IMR-90 (cell line): ENCODE data around the gene TIE1. TPM values are rescaled to one million over a fixed set of nuclear protein-coding genes. Genes with fewer than 3 reads are reported as not detected.

Experiments
- ATAC-seq: fragments of 200-7000 bp; cut with Tn5 transposase; 2 replicates; pipeline ENCODE4 v1.9.1; 2020; ENCODE audit warnings: low read depth, mild to moderate bottlenecking, moderate library complexity
- BruUV-seq: library from RNA; stranded (reverse); fragments of 400-500 nt; replicated peaks from 2 replicates; lab custom pipeline; 2021; lab: Mats Ljungman, UMichigan
- CTCF ChIA-PET: fragments of 300-600 bp; formaldehyde crosslinking; extraction: SDS; loops from one replicate; lab custom pipeline; 2021; ENCODE audit warnings: antibody characterized with exemption; lab: Yijun Ruan, JAX
- POLR2A ChIA-PET: fragments of 300-600 bp; sonication (Branson Sonifier 250); formaldehyde crosslinking; loops from one replicate; lab custom pipeline; 2022; ENCODE audit warnings: antibody characterized with exemption; ENCODE audit not compliant: unreplicated experiment; lab: Charles Lee
- DNase-seq: peaks from one replicate; pipeline ENCODE4 v3.0.0; 2013
- H2AFZ ChIP-seq: replicated peaks from 2 replicates; pipeline ENCODE3; 2013; ENCODE audit warnings: low read length, mild to moderate bottlenecking; ENCODE audit not compliant: poor library complexity
- H2AK5ac ChIP-seq: 2 replicates; pipeline ENCODE4 v1.6.1; 2013; ENCODE audit warnings: low read depth, low read length, inconsistent platforms
- H2AK9ac ChIP-seq: replicated peaks from 2 replicates; pipeline ENCODE3; 2013; ENCODE audit warnings: mild to moderate bottlenecking, low read depth, low read length, moderate library complexity; ENCODE audit not compliant: poor library complexity
- H2BK120ac ChIP-seq: 2 replicates; pipeline ENCODE4 v1.6.1; 2013; ENCODE audit warnings: low read depth, low read length, inconsistent platforms
- H2BK15ac ChIP-seq: 3 replicates; pipeline ENCODE4 v1.6.1; 2013; ENCODE audit warnings: low read depth, low read length, inconsistent platforms
- H2BK20ac ChIP-seq: 2 replicates; pipeline ENCODE4 v1.6.1; 2013; ENCODE audit warnings: low read depth, mild to moderate bottlenecking, inconsistent platforms, low read length, moderate library complexity
- H2BK5ac ChIP-seq: 2 replicates; pipeline ENCODE4 v1.6.1; 2013; ENCODE audit warnings: mild to moderate bottlenecking, low read depth, low read length, inconsistent platforms; ENCODE audit not compliant: poor library complexity, severe bottlenecking
- H3K14ac ChIP-seq: replicated peaks from 2 replicates; pipeline ENCODE4 v1.6.1; 2013; ENCODE audit warnings: low read depth, low read length, inconsistent platforms
- H3K18ac ChIP-seq: 2 replicates; pipeline ENCODE4 v1.6.1; 2013; ENCODE audit warnings: low read depth, low read length, control low read depth
- H3K23ac ChIP-seq: 2 replicates; pipeline ENCODE4 v1.6.1; 2013; ENCODE audit warnings: low read depth, low read length, inconsistent platforms
- H3K27ac ChIP-seq: 2 replicates; pipeline ENCODE4 v1.5.1; 2013; ENCODE audit warnings: mild to moderate bottlenecking, control low read depth, low read length; ENCODE audit not compliant: insufficient read depth
- H3K27me3 ChIP-seq: 2 replicates; pipeline ENCODE4 v1.6.1; 2013; ENCODE audit warnings: low read length; ENCODE audit not compliant: control insufficient read depth, insufficient read depth
- H3K36me3 ChIP-seq: 2 replicates; pipeline ENCODE4 v1.6.1; 2013; ENCODE audit warnings: low read length, mixed read lengths; ENCODE audit not compliant: control insufficient read depth, insufficient read depth
- H3K4ac ChIP-seq: 2 replicates; pipeline ENCODE4 v1.6.1; 2013; ENCODE audit warnings: low read depth, low read length, inconsistent platforms
- H3K4me1 ChIP-seq: 2 replicates; pipeline ENCODE4 v1.6.1; 2013; ENCODE audit warnings: low read length, mixed read lengths; ENCODE audit not compliant: control insufficient read depth, insufficient read depth
- H3K4me2 ChIP-seq: 2 replicates; pipeline ENCODE4 v1.6.1; 2013; ENCODE audit warnings: low read depth, mild to moderate bottlenecking, control low read depth, low read length, moderate library complexity
- H3K4me3 ChIP-seq: 2 replicates; pipeline ENCODE4 v1.5.1; 2013; ENCODE audit warnings: low read depth, mild to moderate bottlenecking, control low read depth, low read length, moderate library complexity; ENCODE audit not compliant: insufficient read depth
- H3K56ac ChIP-seq: 2 replicates; pipeline ENCODE4 v1.6.1; 2013; ENCODE audit warnings: low read length, inconsistent platforms; ENCODE audit not compliant: insufficient read depth; ENCODE audit errors: extremely low read depth
- H3K79me1 ChIP-seq, 2 experiments: 2 replicates each; pipeline ENCODE4 v1.6.1; 2013; ENCODE audit warnings: low read length in 2 of 2, inconsistent platforms in 1 of 2, low read depth in 1 of 2
- H3K9ac ChIP-seq: 2 replicates; pipeline ENCODE4 v1.6.1; 2013; ENCODE audit warnings: low read depth, low read length, control low read depth
- H3K9me1 ChIP-seq: 2 replicates; pipeline ENCODE4 v1.6.1; 2013; ENCODE audit warnings: low read length, inconsistent platforms; ENCODE audit not compliant: insufficient read depth
- H3K9me3 ChIP-seq: 2 replicates; pipeline ENCODE4 v1.6.1; 2013; ENCODE audit warnings: low read length; ENCODE audit not compliant: control insufficient read depth, insufficient read depth
- H4K20me1 ChIP-seq: 2 replicates; pipeline ENCODE4 v1.6.1; 2013; ENCODE audit warnings: low read length, inconsistent platforms; ENCODE audit not compliant: insufficient read depth
- H4K5ac ChIP-seq: 2 replicates; pipeline ENCODE4 v1.6.1; 2013; ENCODE audit warnings: mild to moderate bottlenecking, low read depth, low read length, control low read depth
- H4K8ac ChIP-seq, 2 experiments: 2 replicates each; pipeline ENCODE4 v1.6.1; 2013; ENCODE audit warnings: low read depth in 2 of 2, low read length in 2 of 2, control low read depth in 1 of 2, inconsistent platforms in 1 of 2
- H4K91ac ChIP-seq: 2 replicates; pipeline ENCODE4 v1.6.1; 2013; ENCODE audit warnings: low read depth, low read length, inconsistent platforms; ENCODE audit not compliant: insufficient read depth
- BHLHE40 ChIP-seq: fragments of 150-350 bp; IDR thresholded peaks from 2 replicates; pipeline ENCODE4 v1.6.1; 2016; ENCODE audit warnings: mild to moderate bottlenecking, low read depth, low read length
- CEBPB ChIP-seq: IDR thresholded peaks from 2 replicates; pipeline ENCODE4 v1.6.1; 2012; ENCODE audit warnings: low read depth, low read length, improper control_type of control experiment
- CHD1 ChIP-seq: IDR thresholded peaks from 2 replicates; pipeline ENCODE4 v1.6.1; 2012; ENCODE audit warnings: low read depth, low read length, improper control_type of control experiment
- CTCF ChIP-seq: conservative IDR thresholded peaks from 2 replicates; pipeline ENCODE4 v1.5.1; 2012; ENCODE audit warnings: mild to moderate bottlenecking, low read depth, low read length, improper control_type of control experiment
- FOS ChIP-seq: fragments of 150-350 bp; IDR thresholded peaks from 2 replicates; pipeline ENCODE4 v1.6.1; 2016; ENCODE audit warnings: low read depth, low read length
- MAFK ChIP-seq: IDR thresholded peaks from 2 replicates; pipeline ENCODE4 v1.6.1; 2012; ENCODE audit warnings: low read depth, low read length, improper control_type of control experiment
- MXI1 ChIP-seq: IDR thresholded peaks from 2 replicates; pipeline ENCODE4 v1.6.1; 2012; ENCODE audit warnings: low read depth, mild to moderate bottlenecking, low read length, moderate library complexity, borderline replicate concordance
- POLR2A ChIP-seq: IDR thresholded peaks from 2 replicates; pipeline ENCODE4 v1.6.1; 2012; ENCODE audit warnings: mild to moderate bottlenecking, low read depth, low read length
- RAD21 ChIP-seq: IDR thresholded peaks from 2 replicates; pipeline ENCODE4 v1.6.1; 2012; ENCODE audit warnings: low read length, improper control_type of control experiment
- RFX5 ChIP-seq: IDR thresholded peaks from 2 replicates; pipeline ENCODE4 v1.8.0; 2012; ENCODE audit warnings: low read depth, mild to moderate bottlenecking, low read length, moderate library complexity
- SMC3 ChIP-seq: fragments of 150-350 bp; IDR thresholded peaks from 2 replicates; pipeline ENCODE4 v1.6.1; 2016; ENCODE audit warnings: low read depth, mild to moderate bottlenecking, antibody characterized with exemption, low read length, moderate library complexity
- USF2 ChIP-seq: fragments of 150-350 bp; IDR thresholded peaks from 2 replicates; pipeline ENCODE4 v1.6.1; 2017; ENCODE audit warnings: mild to moderate bottlenecking, antibody characterized with exemption, low read length, low read depth
- WGBS, 2 experiments: methylation state at CpG; one replicate each; pipeline versions ENCODE4 v1.1.5 to v1.1.7; 2013; ENCODE audit warnings: missing lambda C conversion rate in 2 of 2; ENCODE audit not compliant: insufficient read length in 1 of 2; ENCODE audit errors: extremely low coverage in 2 of 2; 5-methylcytosine and 5-hydroxymethylcytosine counted together
- dilution Hi-C: fragments of 300-500 bp; cut with HindIII; formaldehyde crosslinking; loops from one replicate; pipeline ENCODE4 v1.14.3; 2018; ENCODE audit warnings: low sequenced_read_pairs; ENCODE audit not compliant: unreplicated experiment
- in situ Hi-C: fragments of 300-500 bp; cut with MboI; formaldehyde crosslinking; loops from 3 replicates; pipeline ENCODE4 v1.14.3; 2019; ENCODE audit warnings: low sequenced_read_pairs, inconsistent platforms, mixed read lengths
- intact Hi-C: fragments of 100-400 bp; cut with micrococcal nuclease; formaldehyde crosslinking; loops from 2 replicates; pipeline ENCODE4 v1.10.0; 2022
- polyA plus RNA-seq, 3 experiments: library from polyadenylated mRNA; depleted of rRNA; stranded (reverse); fragments of >200 nt; gene quantifications; 2 replicates each; pipeline ENCODE4 v1.2.3, GENCODE V29; 2012; ENCODE audit warnings: low replicate concordance in 1 of 3
- total RNA-seq: library from RNA; depleted of rRNA; stranded (reverse); fragments of >200 nt; gene quantifications from 2 replicates; pipeline ENCODE4 v1.2.3, GENCODE V29; 2012
- TF ChIP-seq, protein P1 (sequence below): fragments of 150-350 bp; IDR thresholded peaks from 2 replicates; pipeline ENCODE4 v1.6.1; 2016; ENCODE audit warnings: low read depth, mild to moderate bottlenecking, low read length, moderate library complexity, borderline replicate concordance

Gene TIE1
- total and polyA plus RNA-seq, 2 of the 4 experiments (the other 2 are of a cell fraction): 2.3 to 7.5 TPM

DNA sequence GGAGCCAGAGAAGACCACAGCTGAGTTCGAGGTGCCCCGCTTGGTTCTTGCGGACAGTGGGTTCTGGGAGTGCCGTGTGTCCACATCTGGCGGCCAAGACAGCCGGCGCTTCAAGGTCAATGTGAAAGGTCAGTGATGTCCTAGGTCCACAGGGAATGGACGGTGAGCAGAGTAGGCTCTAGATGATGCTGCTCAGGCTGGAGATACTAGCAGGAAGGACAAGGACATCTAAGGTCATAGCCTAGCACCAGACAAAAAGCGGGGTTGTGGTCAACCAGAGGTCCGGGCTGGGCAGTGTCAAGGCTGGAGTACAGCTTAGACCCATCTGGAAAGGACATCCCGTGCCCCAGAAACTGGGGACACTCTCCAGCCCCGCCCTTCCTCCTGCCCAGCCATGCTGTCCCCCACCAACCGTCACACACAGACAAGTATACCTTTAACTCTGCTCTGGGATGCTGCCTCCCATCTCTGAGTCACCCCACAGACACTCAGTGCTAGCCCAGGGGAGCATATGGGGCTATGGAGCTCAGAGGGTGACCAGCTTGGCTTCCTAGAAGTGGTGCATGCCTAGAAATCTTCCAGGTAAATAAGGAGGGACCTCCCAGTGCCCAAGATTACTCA, 8.7 kb downstream of the TIE1 start:
- Histone ChIP-seq H3K4me3 (no peak overlapping the region), H2AK5ac (peak overlapping the region; percentile 66; the same call in 1 of the 2 replicates), H2BK120ac (no peak overlapping the region), H3K14ac (no peak overlapping the region), H3K56ac (no peak overlapping the region), H3K18ac (no peak overlapping the region), H3K4ac (no peak overlapping the region), H4K91ac (no peak overlapping the region), H4K8ac (no peak overlapping the region), H3K4me1 (no peaks in the 10 kb centered on the region), H3K27me3 (peaks cover 8% of the 10 kb centered on the region; the same call in 1 of the 2 replicates), H3K27ac (no peak overlapping the region), H3K23ac (no peak overlapping the region), H2AK9ac (no peak overlapping the region), H4K5ac (no peak overlapping the region), H3K9ac (no peak overlapping the region), H3K9me1 (no peaks in the 10 kb centered on the region), H2BK20ac (no peak overlapping the region), H2BK5ac (no peak overlapping the region), H3K9me3 (no peaks in the 10 kb centered on the region), H3K36me3 (no peaks in the 10 kb centered on the region), H2AFZ (peak overlapping the region; percentile 57), H3K4me2 (no peak overlapping the region), H2BK15ac (no peak overlapping the region), H3K79me1 (no peaks in the 10 kb centered on the region), H4K20me1 (no peaks in the 10 kb centered on the region; the same call in 1 of the 2 replicates)
- DNase-seq (peak; percentile 23), ATAC-seq (peak; percentile 70; the same call in 1 of the 2 replicates)
- TF ChIP-seq CHD1: no peak
- TF ChIP-seq FOS: no peak
- TF ChIP-seq RFX5: no peak
- no peak for TF ChIP-seq MAFK
- TF ChIP-seq BHLHE40: no peak
- TF ChIP-seq POLR2A: no peak
- no peak for TF ChIP-seq CEBPB
- TF ChIP-seq, protein P1, sequence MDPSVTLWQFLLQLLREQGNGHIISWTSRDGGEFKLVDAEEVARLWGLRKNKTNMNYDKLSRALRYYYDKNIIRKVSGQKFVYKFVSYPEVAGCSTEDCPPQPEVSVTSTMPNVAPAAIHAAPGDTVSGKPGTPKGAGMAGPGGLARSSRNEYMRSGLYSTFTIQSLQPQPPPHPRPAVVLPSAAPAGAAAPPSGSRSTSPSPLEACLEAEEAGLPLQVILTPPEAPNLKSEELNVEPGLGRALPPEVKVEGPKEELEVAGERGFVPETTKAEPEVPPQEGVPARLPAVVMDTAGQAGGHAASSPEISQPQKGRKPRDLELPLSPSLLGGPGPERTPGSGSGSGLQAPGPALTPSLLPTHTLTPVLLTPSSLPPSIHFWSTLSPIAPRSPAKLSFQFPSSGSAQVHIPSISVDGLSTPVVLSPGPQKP: no peak
- TF ChIP-seq SMC3: no peak
- no peak for TF ChIP-seq RAD21
- no peak for TF ChIP-seq USF2
- no peak for TF ChIP-seq CTCF
- TF ChIP-seq MXI1: no peak
- 84% methylated on average over 12 of the region's 13 CpGs; no CpG with 5 or more reads in 1 of the 2 experiments for WGBS, 2 experiments
- BruUV-seq: no TSS peak
- CTCF ChIA-PET: no interaction called here
- dilution Hi-C loops: no loop called here
- intact Hi-C loops: no loop called here
- in situ Hi-C loops: loop anchor here (5.0 kb wide), 1 partner anchor 33 kb away; no protein-coding TSS in a partner anchor
- POLR2A ChIA-PET: no interaction called here
